COLO668 (cell line): ENCODE results near the gene ACE.
A peak's percentile ranks its signal among the peaks of the same experiment; 100 is the strongest.

Source experiments
- DNase-seq: peaks from one replicate; lab custom pipeline; 2025; ENCODE audit not compliant: unreplicated experiment; lab: John Stamatoyannopoulos, UW

ACE gene

DNA sequence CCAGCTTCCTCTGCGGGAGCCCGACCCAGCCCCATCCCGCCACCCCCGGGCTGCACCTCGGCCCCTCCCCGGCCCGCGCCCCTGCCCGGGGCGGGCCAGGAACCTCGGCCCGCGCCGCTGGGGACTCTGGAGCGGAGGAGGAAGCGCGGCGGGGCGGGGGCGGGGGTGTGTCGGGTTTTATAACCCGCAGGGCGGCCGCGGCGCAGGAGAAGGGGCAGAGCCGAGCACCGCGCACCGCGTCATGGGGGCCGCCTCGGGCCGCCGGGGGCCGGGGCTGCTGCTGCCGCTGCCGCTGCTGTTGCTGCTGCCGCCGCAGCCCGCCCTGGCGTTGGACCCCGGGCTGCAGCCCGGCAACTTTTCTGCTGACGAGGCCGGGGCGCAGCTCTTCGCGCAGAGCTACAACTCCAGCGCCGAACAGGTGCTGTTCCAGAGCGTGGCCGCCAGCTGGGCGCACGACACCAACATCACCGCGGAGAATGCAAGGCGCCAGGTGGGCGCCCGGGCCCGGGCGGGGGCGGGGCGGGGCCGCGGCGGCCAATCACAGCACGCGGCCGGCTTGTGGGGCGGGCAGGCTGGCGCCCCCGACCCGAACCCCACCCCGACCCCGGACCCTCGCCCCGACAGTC, at the start of gene ACE:
Gene ACE, plus strand, starts transcription at position 208 of the 626 bp plus-strand sequence. Its CDS starts 34 bp downstream, at position 242.
- peak; percentile 80 for DNase-seq

DNA sequence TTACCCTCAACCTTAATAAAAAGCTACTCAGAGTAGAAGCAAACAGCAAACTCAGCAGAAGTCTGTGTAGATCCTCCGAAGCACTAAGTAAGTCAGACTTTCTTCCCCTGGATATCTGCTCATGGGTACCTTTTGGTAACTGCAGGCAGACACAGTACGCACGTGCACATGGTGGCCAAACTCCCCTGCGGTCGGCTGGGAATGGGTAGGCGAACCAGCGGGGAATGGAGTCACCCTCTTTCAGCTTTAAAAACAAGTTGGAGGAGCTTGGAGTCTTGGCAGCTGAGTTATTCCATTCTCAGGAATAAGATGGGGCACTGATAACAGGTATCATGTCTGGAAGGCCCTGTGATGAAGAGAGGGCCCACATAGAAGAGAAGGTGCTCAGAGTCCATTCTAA, 47.1 kb upstream of the ACE start:
- DNase-seq = no peak

- DNase-seq = no peak
Observed at GRCh38 chr17:63430223-63430622, 46.6 kb upstream of the ACE start.

DNA sequence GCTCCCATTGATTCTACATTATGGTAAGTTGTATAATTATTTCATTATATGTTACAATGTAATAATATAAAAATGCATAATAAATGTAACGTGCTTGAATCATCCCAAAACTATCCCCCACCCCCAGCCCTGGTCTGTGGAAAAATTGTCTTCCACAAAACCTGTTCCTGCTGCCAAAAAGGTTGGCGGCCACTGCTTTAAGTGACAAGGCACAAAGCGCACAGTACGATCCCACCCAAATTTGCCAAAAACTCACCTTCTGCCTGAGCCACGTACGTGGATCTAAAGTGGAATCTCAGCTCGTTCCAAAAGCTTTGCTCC, 45.3 kb upstream of the ACE start:
- no peak for DNase-seq

GRCh38 chr17:63431939-63432804, 44.7 kb upstream of the ACE start:
- peak; percentile 23 for DNase-seq

DNA sequence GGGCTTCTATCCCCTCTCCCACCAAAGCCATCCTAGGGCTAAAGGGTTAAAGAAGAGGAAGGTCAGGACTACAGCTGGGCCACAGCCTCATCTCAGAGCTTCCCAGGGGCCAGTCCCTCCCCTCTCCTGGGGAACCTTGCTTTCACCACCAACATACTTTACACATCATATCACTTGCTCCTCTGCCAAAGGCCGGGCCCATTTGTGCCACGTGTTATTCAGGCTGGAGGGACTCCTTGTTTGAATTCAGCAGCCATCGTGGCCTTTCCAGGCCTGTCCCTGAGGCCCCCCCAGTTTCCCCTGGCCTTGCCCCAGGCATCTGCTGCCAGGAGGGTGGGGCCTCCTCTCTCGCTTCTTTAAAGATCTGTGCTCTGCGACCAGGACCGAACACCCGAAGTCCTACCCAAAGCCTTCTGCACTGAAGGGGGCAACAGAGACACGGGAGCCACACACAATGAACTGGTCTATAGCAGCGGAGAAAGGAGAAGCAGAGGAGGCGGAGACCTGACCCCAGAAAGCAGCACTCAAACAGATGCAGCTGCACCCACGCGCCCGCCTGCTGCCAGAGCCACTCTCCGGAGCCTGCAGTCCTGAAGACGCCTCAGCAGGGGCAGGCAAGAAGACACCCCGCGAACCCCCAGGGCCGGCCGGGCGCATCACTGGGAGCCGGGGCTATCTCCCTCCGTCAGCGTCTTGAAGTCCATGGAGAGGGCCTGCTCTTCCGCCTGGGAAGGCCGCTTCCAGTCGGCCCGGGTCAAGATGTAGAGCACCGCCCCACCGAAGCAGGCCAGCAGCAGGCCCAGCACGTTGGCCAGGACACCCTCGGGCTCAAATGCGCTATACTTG, 42.9 kb upstream of the ACE start:
- no peak for DNase-seq

GRCh38 chr17:63434951-63435571, 41.8 kb upstream of the ACE start:
- no peak for DNase-seq

- DNase-seq = peak; percentile 72
Observed at GRCh38 chr17:63435681-63436522, 41.0 kb upstream of the ACE start.

DNA sequence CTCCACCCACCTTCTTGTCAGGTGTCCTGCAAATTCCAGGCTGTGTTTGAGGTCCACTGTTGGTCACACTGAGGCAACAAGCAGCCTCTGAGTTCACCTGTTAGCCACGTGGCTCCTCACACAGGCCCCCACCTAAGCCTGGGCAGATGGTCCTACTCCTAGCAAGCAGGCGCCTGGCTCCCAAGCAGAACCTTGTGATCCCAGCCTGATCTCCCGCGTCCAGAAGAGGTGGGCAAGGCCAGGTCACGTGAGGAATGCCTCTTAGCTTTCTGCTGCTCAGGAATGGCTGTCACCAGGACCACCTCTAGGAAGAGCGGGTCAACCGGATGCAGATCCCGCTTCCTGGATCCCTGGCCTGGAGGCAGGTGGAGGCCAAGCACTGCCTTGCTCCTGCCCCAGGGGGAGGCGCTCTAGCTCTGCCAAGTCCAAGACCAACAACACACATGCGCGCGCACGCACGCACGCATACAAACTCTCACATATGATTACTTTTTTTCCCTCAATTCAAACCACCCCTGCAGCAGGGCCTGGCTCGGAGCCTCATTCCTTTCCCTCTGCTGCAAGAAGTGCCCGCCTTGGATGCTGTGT, 40.2 kb upstream of the ACE start:
- peak; percentile 4 for DNase-seq

DNA sequence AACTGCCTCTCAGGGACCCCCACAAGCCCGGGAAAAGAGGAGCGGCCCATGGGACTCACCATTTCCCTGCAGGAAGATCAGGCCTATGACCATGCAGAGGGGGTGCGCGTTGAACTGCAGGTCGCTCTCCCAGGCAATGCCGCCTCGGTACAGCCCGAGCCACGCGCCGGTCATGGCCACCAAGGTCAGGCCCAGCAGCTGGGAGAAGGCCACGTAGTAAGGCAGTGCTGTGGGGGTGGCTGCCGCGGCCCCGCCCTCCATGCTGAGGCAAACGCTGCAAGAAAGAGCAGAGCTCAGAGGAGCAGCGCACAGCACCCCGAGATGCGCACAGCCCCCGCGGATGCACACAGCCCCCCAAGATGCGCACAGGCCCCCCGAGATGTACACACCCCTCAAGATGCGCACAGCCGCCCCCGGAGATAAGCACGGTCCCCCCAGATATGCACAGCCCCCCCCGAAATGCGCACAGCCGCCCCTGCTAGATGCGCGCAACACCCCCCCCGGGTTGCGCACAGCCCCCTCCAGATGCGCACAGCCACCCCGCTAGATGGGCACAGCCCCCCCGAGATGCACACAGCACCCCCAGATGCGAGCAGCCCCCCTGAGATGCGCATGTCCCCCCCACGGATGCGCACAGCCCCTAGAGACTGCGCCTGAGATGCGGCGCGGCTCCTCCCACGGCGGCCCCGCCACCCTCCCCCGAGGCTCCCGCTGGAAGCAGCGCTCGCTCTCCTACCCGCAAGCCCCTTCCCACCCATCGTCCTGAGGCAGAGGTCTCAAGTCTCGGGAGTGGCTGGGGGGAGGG, 39.4 kb upstream of the ACE start:
- DNase-seq = no peak

DNA sequence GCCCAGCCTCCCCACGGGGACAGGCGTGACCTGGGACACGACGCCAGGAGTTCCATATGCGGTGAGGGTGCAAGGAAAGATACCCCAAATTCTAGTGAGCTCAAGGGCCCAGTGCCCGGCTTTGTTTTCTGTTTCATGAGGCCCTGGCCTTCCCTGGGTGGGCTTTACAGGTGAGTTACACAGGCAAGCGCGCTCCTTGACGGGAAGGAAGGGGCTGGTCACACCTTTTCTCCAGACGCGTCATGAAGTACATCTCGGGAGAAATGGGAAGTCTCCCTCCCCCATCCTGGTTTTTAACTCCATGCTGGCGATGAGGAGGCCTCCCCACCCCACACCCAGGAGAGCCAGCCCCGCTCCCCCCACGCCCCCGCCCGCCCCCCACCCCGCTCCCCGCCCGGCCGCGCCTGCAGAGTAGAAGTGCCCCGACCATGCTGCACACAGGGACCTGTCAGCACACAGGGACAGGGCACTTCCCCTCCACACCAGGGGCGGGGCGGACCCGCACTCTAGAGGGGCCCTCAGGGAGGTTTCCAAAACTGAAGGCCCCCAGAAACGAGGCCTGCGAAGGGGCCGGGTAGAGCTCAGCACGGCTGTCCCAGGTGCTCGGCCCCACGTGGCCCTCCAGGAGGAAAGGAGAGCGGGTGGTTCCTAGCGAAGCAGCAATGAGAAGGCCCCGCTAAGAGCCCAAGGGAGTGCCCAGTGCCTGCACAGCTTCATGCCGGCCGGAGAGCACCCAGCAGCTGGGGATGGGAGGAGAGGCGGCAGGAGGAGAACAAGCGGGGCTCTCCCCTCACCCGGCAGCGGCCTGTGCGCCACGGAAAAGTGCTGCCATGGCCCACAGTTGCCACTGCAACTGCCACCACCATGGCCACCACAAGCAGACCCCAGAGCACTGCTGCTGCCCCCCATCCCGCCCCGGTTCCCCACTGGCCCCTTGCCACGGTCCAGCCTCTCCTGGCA, 38.5 kb upstream of the ACE start:
- DNase-seq = no peak

DNA sequence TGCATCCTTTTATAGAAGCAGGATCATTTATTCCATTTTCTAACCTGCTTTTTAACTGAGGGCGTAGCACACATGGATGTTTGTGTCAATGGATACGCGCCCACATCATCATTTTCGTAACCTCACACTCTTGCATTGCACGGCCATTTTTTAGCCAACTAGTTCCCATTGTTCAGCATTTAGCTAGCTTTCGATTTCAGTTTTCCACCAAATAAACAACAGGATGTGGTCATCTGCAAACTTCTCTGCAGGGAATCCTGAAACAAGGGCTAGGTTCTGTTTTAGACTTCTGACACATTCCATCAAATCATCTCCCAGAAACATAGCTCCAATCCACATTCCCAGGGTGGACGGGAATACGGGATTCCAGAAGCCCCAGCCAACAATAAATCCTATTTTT, 37.2 kb upstream of the ACE start:
- DNase-seq = no peak

- no peak for DNase-seq
Observed at GRCh38 chr17:63440127-63440769, 36.6 kb upstream of the ACE start.

DNA sequence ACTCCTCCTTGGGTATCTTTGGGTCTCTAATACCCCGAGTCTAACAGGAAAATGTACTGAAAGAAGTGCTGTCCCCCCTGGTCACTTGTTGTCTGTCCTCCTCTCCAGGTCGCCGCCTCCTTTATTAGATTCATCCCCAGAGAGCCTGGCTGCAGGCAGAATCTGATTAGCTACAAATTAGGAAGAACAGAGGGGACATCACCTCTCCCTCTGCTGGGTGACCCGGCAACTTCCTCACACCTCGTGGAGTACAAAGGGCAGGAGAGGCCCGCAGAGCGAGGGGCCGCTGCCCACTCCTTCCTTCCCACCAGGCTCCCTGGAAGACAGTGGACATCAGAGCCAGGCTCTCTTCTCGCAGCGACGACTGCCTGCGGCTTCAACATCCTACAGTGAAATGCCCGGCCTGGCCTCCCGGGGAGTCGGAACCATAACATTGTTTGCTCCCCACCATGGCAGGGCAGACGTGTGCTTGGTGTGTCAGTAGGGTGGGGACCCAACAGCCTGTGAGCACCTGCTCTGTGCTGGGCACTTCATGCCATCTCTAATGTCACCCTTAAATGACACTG, 36.0 kb upstream of the ACE start:
- no peak for DNase-seq

DNA sequence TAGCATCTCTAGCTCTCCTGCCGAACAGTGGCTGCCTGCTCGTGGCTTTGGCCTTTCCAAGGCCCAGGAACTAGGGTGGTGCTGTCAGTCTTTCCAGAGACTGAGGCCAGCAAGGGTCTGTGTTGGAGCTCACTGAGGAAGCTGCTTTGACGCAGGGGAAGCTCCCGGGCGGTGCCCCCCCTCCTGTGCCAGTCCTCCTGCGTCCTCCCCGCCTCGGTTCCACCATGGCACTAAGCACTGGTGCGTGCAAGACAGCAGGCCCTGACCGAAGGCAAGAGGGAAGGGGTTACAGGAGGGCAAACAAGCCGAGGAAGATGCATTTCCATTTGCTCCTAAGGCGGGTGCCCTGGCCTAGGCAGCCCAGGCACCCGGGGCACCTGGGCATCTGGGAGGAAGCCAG, 35.2 kb upstream of the ACE start:
- no peak for DNase-seq

- DNase-seq = no peak
Observed at GRCh38 chr17:63442074-63442473, 34.8 kb upstream of the ACE start.

- no peak for DNase-seq
Observed at GRCh38 chr17:63442549-63443035, 34.3 kb upstream of the ACE start.
